A204.1 (cell line): Measurements from ENCODE around the gene DGKG.

ENCODE experiments used
- FAIRE-seq: peaks from 2 replicates; lab custom pipeline; 2012; peaks lifted over from hg19 to GRCh38; lab: Jason Lieb, UNC

Gene DGKG

DNA sequence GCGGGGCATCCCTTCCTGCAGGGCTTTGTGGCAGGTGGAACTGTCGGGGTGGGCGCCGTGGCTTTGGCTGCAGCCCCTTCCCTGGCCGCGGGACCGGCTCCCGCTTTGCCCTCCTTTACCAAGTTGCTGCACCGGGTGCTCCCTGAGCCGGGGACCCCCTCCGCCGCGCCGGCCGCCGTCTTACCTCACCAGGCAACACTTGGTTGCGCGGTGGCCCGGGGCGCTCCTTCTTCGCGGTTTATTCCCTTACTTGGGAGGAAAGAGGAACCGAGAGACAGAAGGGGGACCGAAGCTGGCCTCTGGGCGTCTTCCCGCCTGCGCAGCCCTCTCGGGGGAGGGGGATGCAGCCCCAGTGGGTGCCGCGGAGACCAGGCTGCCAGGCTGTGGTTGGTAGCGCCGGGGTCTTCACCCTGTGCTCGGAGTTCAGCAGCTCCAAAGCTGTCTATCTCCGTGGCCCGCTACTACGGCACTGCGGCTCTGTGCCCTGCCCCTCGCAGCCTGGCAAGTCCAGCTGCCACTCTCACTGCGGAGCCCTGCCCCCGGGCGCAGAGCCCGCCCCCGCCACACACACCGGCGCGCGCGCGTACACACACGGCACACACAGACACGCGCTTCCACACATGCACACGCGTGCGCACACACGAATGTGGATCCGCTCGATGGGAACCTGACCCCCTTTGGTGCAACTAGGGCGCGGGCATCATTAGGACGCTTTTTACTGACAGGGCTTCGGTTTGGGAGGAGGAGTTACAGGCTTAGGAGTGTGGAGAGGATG is at the start of gene DGKG:
TSS of gene DGKG (minus strand) at position 473 of the 775 bp plus-strand sequence. CDS start 41,775 bp downstream, outside the sequence.
- FAIRE-seq: no peak

DNA sequence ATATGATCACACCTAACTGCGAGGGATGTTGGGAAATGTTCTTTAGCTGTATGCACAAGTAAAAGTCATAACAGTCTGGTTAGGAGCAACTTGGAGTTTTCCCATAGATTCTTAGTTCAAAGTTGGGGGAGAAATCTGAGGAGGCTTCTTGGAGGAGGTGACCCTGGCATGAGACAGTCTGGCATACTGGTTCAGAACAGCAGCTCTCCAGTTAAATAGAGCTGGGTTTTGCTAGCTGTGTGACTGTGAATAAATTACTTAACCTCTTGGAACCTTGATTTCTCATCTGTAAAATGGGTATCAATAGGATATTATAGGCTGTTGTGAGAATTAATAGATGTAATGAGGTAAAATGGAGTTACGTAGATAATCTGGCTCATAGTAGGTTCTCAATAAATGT is 49.1 kb upstream of the DGKG start:
- FAIRE-seq: no peak

DNA sequence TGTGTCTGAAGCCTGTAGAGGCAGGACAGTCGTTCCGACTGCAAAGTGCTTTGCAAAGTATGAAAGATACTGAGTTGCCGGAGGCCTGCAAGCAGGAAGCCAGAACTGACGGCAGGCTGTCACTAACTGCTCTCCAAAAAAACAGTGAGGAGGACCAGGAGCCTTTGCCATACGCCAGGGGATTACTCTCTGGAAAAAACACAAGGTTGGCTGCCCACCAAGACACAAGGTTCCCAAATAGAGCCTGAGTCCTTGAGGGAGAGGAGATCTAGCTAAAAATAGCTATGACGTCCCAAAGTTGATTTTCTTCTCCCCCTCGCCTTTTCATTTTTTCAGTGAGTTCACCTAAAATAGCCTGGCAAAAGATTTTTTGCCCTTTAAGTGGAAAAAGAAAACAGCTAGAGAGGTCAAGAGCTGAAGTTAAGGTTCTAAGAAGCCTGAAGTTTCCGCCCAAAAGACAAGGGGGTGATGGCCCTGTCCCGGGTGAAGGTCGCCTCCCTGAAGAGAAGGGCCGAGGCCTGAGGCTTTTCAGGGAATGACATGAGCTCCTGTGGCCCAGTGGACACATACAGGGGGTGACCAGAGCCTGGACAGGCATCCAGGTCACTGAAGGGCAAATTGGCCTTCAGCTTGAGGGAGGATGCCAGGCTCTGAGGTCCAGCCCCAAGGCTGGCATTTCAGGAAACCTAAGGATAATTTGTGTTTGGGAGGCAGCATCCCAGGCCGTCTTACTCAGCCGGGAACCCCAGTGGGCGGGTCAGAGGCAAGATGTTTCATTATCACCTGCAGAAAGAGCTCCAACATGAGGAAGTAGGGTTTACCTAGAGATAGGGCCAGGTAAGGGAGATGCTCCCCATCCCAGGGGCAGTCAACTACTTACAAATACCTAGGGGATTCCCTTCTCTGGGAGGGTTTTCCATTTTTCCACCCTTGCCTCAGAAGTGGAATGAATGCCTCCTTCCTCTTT is 44.9 kb upstream of the DGKG start:
- FAIRE-seq: no peak

DNA sequence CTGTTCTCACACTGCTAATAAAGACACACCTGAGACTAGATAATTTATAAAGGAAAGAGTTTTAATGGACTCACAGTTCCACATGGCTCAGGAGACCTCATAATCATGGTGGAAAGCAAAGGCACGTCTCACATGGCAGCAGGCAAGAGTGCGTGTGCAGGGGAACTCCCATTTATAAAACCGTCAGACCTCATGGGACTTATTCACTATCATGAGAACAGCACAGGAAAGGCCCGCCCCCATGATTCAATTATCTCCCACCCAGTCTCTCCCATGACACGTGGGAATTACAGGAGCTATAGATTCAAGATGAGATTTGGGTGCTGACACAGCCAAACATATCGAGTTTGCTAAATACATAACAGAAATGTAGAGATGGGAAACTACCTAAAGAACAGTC is 39.5 kb upstream of the DGKG start:
- FAIRE-seq: no peak

DNA sequence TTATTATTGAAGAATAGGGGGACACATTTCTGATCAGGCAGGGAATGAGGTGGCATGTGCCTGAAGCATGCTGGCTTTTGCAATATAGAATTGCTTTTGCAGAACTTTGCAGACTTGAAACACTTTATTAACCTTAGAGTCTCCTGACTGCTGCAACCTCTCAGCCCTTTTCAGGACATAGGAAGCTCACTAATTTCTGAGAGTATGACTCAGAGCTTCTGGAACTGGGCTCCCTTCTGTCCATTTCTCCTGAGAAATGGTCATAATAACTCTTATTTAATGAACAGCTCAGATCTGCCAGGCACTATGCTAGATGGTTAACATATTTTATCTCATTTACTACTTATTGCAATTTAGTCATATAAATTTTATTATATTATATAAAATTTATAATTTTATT is 38.6 kb upstream of the DGKG start:
- no peak for FAIRE-seq

DNA sequence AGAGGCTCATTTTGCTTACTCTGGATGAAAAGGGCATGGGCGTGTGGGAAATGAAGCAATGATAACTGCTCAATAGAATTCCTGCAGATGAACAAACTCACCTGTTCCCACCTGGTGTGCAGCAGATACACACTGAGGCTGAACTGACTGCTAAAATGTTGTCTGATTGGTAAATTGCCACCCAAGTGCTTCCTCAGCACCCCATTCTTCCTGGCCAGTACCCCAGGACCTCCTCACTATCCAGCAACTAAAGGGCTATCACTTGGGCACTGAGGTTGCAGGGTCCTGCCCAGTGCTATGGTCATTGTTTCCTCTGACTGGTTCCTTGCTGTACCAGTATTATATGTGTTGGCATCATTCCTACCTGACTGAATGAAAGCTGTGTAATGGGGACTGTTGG is 38.0 kb upstream of the DGKG start:
- no peak for FAIRE-seq

DNA sequence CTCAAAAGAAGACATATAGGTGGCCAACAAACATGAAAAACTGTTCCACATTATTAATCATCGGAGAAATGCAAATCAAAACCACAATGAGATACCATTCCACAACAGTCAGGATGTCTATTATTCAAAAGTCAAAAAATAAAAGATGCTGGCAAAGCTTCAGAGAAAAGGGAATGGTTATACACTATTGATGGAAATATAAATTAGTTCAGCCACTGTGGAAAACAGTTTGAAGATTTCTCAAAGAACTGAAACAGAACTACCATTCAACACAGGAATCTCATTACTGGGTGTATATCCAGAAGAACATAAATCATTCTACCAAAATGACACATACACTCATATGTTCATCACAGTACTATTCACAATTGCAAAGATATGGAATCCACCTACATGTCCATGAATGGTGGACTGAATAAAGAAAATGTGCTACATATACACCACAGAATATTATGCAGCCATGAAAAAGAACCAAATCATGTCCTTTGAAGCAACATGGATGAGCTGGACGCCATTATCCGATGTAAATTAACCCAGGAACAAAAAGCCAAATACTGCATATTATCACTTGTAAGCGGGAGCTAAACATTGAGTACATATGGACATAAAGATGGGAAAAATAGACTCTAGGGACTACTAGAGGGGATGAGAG is 32.7 kb upstream of the DGKG start:
- FAIRE-seq: no peak

DNA sequence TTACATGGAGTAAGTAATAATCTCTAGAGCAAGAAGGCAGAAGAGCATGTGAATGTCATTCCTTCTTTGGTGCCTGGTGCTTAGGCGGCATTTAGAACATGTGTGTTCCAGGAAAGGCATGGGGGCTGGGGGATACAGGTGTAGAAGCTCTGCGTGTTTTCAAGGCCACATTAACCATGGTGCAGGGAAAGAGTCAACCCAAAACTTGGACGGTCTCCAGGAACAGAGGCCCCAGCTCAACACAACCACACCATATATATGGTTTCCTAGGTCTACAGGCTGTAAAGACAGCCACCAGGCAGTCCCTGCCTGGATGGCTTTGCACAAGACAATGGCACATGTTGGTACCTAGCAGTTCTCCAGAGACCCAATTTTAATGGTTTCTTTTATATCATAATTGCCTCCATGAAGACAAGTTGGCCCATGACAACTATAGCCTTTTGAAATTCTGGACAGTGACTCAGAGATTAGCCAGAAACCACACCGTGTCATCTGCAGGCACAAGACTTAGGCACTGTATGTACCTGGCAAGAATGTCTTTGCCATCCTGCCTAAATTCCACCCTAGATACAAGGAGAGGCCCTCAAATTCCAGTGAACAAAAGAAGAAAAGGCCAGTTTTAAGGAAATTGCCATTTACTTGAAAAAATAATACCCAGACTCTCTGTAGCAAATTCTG is 25.0 kb upstream of the DGKG start:
- no peak for FAIRE-seq

DNA sequence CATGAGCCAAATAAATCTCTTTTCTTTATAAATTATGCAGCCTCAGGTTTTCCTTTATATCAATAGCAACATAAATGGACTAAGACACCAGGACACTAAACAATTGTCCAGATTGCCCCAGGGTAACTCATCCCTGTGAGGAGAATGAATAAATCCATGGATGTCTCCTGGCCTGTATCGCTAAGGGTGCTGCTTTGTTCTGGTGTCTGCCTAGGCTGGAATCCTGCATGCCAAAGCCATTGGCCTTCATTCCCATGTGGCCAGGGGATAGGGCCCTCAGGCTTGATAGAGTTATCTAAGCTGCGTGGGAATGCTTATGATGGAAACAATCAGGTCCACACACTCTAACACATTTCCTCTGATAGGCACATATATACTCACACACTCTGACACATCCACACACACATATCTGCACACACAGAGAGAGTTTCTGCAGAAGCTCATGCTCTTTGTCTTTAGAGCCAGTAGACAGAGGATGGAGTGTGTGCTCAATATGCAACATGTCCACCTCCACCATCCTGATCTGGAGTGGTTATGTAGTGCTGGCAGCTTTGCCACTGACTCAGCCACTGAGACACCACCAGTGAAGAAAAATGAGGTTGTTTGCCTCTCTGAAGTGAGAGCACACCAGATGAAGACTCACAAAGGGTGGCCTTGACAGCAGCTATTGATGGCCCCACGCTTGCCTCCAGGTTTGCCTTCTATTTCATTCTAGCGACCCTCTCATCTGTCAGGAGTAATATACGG is 24.0 kb upstream of the DGKG start:
- FAIRE-seq: no peak

DNA sequence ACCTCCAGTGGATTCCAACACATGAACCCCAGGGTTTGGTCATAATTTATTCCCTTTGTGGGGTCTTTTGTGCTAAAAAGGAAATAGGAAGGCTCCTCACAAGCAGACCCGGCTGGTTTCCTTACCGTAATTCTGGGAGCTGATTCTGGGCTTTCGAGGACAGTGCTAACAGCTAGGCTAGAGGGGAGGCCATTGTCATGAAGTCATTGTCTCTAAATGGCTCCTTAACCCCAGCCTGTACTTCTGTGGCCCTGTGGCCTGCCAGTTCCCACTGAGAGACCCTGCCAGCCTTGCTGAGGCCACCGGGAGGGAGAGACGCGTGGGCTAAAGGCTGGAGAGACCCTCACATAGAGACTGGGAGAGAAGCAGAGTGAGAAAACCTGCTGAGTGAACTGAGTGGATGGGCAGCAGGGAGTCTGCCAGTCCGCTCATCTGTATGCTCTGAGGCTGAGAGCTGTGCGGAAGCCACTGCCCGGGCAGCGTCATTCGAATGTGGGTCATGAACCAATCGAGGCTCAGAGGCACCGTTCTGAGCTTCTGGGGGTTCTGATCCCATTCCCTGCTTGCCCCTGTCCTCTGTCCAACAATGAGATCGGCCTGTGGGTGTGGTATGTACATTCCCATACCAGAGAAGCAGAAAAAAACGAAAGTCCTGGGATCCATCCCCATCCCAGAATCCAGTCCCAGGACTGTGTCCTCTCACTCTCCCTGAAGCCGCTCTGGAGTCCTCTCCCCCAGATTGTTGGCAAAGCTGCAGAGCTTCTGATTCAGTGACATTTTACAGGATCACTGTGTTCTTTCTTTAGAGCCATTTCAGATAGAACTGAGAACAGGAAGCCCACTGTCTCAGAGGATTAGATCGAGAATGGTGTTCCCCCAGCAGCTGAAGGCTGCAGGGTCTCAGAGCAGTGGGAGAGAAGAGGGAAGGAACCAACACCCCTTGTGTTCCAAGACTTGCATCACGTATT is 21.3 kb upstream of the DGKG start:
- FAIRE-seq: no peak

DNA sequence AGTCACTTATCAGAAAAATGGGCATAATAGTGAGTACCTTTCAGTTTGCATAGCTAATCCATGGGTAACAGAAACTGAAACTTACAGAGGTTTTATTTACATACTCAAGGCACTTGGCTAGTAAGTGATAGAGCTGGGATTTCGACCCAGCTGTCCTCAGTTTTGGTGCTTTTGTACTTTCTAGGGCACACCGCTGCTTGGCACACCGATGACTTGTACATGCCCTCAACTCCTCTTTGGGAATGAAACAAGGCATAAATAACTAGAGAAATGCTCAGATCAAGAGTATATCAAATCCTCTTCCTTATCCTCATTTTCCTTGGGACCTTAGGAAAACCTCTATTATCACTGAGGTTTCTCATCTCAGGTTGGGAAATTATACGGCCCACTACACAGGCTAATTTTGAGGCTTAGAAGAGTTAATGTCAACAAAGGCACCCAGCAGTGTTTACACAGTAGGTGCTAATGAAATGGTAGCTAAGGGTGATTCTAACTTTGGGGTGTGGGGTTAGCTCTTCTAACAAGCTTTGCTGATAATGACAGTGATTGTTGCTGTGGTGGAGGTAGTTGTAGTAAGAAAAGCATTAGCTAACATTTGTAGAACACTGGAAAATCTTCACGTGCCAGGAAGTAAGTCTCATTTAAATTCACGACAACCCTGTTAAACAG is 20.3 kb upstream of the DGKG start:
- FAIRE-seq: no peak

DNA sequence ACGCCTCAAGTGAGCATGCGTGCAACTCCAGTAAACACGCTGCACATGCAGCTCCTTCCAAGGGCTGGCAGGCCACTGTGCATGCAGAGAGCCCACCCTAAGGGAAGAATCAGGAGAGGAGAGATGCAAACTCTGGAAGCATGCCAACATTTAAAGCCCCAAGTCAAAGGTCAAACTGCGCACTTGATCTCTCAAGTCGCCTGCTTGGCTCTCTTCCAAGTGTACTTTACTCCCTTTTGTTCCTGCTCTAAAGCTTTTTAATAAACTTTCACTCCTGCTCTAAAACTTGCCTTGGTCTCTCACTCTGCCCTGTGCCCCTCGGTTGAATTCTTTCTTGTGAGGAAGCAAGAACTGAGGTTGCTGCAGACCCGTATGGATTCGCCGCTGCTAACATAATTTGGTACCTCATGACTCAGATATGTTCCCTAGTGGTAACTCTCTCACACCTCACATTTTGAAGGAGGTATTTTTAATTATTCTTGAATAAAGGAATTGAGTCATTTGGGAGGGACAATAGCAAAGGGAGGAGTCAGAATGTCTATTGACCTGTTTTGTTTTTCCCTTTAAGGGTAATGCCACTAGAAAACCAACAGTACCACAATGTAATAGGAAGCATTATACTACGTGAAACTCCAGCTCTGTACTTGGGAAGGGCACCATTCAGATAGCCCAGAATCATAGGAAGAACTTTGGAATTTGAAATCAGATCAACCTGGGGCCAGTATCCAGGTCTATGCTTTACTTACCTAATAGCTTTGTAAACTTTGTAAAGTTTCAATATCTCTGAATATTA is 19.6 kb upstream of the DGKG start:
- FAIRE-seq: no peak

DNA sequence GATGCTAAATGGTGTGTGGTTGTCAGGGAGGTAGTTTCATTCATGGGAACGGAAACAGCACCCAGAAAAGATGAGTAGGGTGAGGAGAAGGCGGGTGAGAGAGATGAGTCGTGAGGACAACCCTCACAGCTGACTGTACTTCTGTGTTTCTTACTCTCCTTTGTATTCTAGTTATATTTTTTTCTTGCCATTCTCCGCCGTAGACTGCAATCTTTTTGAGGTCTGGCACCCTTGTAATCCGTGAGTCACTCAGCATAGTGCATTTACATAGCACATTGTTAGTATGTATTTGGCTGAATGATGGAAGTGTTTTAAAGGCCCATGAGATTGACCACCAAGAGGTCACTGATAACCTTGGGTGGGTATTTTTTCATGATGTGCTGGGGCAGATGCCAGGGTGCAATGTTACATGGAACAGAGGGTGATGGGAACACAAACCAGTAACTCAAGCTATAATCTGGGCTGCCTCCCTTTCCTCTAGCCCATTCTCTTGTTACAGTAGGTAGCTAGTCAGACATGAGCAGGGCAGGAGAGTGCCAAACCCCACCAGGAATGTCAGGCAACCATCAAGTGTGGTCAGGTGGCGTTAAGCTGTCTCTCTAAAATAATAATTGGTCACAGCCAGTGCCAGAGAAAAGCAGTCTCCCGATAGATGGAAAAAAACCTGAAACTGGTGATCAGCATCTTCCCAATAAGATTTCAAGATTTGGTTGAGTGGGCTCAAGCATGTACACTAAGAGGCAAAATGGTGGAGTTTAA is 18.8 kb upstream of the DGKG start:
- no peak for FAIRE-seq

DNA sequence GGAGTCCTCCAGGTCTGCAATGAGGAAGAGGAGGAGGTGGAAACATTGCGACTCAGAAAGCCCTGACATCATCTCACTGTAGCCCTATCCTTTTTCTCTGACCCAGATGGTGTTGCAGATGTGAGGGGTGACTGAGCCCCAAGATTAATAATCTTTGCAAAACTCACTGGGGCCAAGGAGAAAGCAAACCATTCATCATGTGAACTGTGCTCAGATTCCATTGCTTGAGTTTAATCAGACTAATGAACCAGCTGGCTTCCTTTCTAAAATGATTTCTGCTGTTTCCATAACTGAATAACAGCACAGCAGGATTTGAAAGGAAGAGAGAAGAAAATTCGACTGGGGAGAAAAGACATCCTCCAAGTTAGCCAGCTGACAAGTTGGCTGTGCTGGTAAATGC is 13.4 kb upstream of the DGKG start:
- FAIRE-seq: no peak

DNA sequence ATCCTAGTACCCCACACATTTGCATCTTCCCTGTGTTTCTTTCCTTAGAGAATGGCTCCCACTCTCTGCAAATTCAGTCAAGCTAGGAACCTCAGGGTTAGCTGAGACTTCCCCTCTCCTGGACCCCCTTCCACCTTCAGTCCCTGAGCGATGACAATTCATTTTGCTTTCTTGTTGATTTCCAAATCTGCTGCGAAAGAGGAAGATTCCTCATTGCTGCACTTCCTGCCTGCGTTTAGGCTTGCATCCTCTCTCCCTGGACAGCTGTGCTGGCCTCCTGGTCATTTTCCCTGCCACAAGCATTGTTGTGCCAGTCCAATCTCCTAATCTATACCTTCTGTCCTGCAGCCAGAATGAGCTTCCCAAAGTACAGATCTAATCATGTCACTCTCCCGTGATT is 12.3 kb upstream of the DGKG start:
- no peak for FAIRE-seq

DNA sequence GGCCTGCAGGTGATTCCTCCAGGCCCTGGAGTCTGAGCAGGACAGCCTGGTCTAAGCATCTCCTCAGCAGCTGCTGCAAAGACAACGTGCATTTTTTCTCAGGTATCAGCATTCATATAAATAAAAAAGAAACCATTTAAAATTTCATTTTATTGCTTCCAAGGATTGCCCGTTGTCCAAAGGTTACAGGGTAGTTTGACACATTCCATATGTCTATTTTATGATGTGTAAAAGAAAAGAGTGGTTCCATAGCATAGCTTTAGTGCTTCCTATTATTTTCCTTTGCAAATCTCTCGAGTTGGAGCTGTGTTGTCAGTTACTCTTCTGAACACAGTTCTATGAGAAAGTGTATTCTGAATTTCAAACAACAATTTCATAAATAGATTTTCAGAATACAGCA is 7.2 kb upstream of the DGKG start:
- no peak for FAIRE-seq

DNA sequence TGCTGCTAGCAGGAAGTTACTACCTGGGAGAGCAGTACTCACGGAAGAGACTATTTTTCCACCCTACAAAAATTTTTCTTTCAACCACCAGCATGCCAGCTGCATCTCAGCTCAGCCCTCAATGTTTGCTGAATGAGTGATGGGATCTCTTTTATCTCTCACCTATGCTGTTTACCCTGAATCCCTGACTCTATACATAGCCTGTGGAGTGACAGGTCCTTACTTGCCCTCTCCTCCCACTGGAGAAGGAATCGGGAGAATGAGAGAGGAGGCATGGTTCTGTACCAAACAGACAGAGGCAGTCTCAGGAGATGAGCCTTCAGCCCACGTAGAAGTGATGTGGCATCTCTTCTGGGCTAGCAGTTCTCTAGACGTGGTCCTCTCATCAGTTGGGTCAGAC is 6.7 kb upstream of the DGKG start:
- FAIRE-seq: no peak

DNA sequence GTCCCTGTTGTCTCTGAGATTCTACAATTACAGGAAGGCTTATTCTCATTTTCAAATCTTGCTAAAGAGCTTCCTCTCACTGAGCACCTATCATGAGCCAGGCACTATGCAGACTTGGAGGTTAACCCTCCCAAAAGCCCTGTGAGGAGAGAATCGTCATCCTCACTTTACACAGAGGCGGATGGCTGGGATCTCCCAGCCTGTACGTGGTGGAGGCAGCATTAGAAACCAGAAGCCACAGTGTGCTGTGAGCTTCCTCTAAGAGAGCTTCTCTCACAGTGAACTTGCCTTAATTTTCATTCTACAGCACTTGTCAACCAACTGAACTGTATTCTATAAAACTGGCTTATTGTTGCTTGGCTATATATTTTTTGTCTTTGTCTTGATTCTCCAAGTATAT is 6.1 kb upstream of the DGKG start:
- no peak for FAIRE-seq
